Keratinocyte (primary cell): ENCODE results near the gene C1QTNF12. TPM values are rescaled to one million over a fixed set of nuclear protein-coding genes. Genes with fewer than 3 reads are reported as not detected.

Experiments
- DNase-seq: peaks from one replicate; pipeline ENCODE4 v3.0.0-alpha.2; 2011; ENCODE audit warnings: low read depth, missing footprints, low spot score
- FAIRE-seq: peaks from 2 replicates; lab custom pipeline; 2011; peaks lifted over from hg19 to GRCh38; lab: Jason Lieb, UNC
- H2AFZ ChIP-seq: 2 replicates; pipeline ENCODE4 v1.6.0; 2012; ENCODE audit warnings: low read length, control low read depth, inconsistent platforms; ENCODE audit not compliant: control insufficient read depth
- H3K27ac ChIP-seq: 2 replicates; pipeline ENCODE4 v1.5.1; 2011; ENCODE audit warnings: low read length; ENCODE audit not compliant: control insufficient read depth, insufficient read depth
- H3K27me3 ChIP-seq: 3 replicates; pipeline ENCODE4 v1.6.0; 2011; ENCODE audit warnings: low read length; ENCODE audit not compliant: control insufficient read depth, insufficient read depth; ENCODE audit errors: extremely low read depth
- H3K36me3 ChIP-seq, 2 experiments: 2 replicates in 1 of 2; 3 replicates in 1 of 2; pipeline ENCODE4 v1.5.1; 2011; ENCODE audit warnings: low read length in 2 of 2, mild to moderate bottlenecking in 1 of 2; ENCODE audit not compliant: control insufficient read depth in 2 of 2, insufficient read depth in 2 of 2; ENCODE audit errors: extremely low read depth in 1 of 2
- H3K4me1 ChIP-seq: 3 replicates; pipeline ENCODE4 v1.5.1; 2011; ENCODE audit warnings: low read length; ENCODE audit not compliant: control insufficient read depth, insufficient read depth; ENCODE audit errors: extremely low read depth
- H3K4me2 ChIP-seq: 3 replicates; pipeline ENCODE4 v1.6.0; 2011; ENCODE audit warnings: low read depth, low read length; ENCODE audit not compliant: control insufficient read depth, insufficient read depth; ENCODE audit errors: extremely low read depth
- H3K4me3 ChIP-seq, 3 experiments: fragments of 200-600 bp in 1 of 3; sonication (generic) in 1 of 3; 2 replicates in 2 of 3; 3 replicates in 1 of 3; pipeline ENCODE4 v1.5.1; 2011 to 2016; ENCODE audit warnings: low read length in 3 of 3, mild to moderate bottlenecking in 3 of 3, control low read depth in 2 of 3, inconsistent platforms in 1 of 3, low read depth in 1 of 3, mixed read lengths in 1 of 3, mixed run types in 1 of 3, moderate library complexity in 1 of 3; ENCODE audit not compliant: control insufficient read depth in 2 of 3, insufficient read depth in 2 of 3; ENCODE audit errors: extremely low read depth in 1 of 3
- H3K79me2 ChIP-seq: 2 replicates; pipeline ENCODE4 v1.6.0; 2012; ENCODE audit warnings: low read length; ENCODE audit not compliant: control insufficient read depth, insufficient read depth
- H3K9ac ChIP-seq: 3 replicates; pipeline ENCODE4 v1.6.0; 2011; ENCODE audit warnings: low read length; ENCODE audit not compliant: control insufficient read depth, insufficient read depth; ENCODE audit errors: extremely low read depth
- H3K9me1 ChIP-seq: 3 replicates; pipeline ENCODE4 v1.6.0; 2011; ENCODE audit warnings: low read length; ENCODE audit not compliant: control insufficient read depth, insufficient read depth; ENCODE audit errors: extremely low read depth
- H3K9me3 ChIP-seq: 2 replicates; pipeline ENCODE4 v1.5.1; 2012; ENCODE audit warnings: low read depth, low read length; ENCODE audit not compliant: control insufficient read depth
- H4K20me1 ChIP-seq: 3 replicates; pipeline ENCODE4 v1.6.0; 2011; ENCODE audit warnings: low read length; ENCODE audit not compliant: control insufficient read depth, insufficient read depth; ENCODE audit errors: extremely low read depth
- EZH2 ChIP-seq: IDR thresholded peaks from one replicate; pipeline ENCODE4 v1.6.1; 2012; ENCODE audit warnings: inconsistent platforms, mild to moderate bottlenecking, low read length, moderate library complexity
- dilution Hi-C: fragments of 300-500 bp; cut with MboI; formaldehyde crosslinking; loops from one replicate; pipeline ENCODE4 v1.7.0; 2020; ENCODE audit warnings: low sequenced_read_pairs; ENCODE audit not compliant: extremely low pct_ligation_motif_present
- polyA plus RNA-seq, 5 experiments: library from polyadenylated mRNA; depleted of rRNA in 3 of 5; stranded (reverse) in 3 of 5; stranded (forward) in 1 of 5; unstranded in 1 of 5; fragments of >200 nt; gene quantifications; 1 replicate in 1 of 5; 2 replicates in 3 of 5; 3 replicates in 1 of 5; pipeline versions ENCODE4 v1.2.1 to v1.2.3, GENCODE V29; 2011 to 2012; ENCODE audit warnings: missing spikeins in 2 of 5, low read depth in 1 of 5, low replicate concordance in 1 of 5
- TF ChIP-seq, protein P1 (sequence below), 3 experiments: IDR thresholded peaks in 1 of 3; conservative IDR thresholded peaks in 1 of 3; optimal IDR thresholded peaks in 1 of 3; 2 replicates in 2 of 3; 3 replicates in 1 of 3; pipeline versions ENCODE3 to v1.5.1; 2011; ENCODE audit warnings: low read length in 3 of 3, mild to moderate bottlenecking in 3 of 3, moderate library complexity in 2 of 3, control low read depth in 1 of 3, inconsistent platforms in 1 of 3; ENCODE audit not compliant: insufficient read depth in 2 of 3; ENCODE audit errors: extremely low read depth in 1 of 3

Gene C1QTNF12
- polyA plus RNA-seq, 1 donor (not counting 4 experiments of a cell fraction or from before 2014, with no cell fraction given): 0.18 TPM

DNA sequence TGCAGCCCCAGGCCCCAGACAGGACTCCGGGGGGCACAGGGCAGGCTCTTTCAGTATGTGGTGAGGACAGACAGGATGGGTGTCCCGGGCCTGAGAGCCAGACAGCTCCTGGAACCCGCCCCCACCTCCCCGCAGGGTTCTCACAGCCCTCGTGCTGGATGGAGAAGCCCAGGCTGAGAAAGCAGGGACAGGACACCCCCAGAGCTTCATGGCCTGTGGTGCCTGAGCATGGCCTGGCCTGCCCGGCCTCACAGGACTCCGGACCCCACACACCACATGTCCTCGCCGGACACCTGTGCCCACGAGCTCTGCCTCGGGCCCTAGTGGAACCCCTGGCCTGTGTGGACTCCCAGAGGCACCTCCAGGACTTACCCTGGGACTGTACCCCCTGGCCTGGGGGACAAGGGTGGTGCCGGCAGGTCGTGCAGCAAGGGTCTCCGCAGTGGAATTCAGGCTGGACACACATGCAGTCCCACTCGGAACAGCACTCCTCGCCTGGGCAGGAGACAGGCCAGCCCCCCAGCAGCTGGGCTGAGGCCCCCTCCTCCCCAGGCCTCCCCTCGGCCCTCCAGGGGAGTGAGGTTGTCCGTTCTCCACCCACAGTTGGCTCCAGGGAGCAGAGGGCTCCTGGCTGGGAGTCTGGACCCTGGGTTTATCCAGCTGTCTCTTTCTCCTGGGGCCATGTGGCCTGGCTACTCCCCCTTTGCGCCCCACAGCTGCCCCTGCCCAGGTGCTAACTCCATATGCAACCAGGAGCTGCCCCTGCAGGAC, 41.3 kb downstream of the C1QTNF12 start:
- no peak for FAIRE-seq
- H3K27ac ChIP-seq: no peak overlapping the region
- H3K4me3 ChIP-seq: no peak overlapping the region
- TF ChIP-seq EZH2: no peak
- TF ChIP-seq, protein P1, sequence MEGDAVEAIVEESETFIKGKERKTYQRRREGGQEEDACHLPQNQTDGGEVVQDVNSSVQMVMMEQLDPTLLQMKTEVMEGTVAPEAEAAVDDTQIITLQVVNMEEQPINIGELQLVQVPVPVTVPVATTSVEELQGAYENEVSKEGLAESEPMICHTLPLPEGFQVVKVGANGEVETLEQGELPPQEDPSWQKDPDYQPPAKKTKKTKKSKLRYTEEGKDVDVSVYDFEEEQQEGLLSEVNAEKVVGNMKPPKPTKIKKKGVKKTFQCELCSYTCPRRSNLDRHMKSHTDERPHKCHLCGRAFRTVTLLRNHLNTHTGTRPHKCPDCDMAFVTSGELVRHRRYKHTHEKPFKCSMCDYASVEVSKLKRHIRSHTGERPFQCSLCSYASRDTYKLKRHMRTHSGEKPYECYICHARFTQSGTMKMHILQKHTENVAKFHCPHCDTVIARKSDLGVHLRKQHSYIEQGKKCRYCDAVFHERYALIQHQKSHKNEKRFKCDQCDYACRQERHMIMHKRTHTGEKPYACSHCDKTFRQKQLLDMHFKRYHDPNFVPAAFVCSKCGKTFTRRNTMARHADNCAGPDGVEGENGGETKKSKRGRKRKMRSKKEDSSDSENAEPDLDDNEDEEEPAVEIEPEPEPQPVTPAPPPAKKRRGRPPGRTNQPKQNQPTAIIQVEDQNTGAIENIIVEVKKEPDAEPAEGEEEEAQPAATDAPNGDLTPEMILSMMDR (optimal IDR thresholded peaks at IDR 0.05 in 1 of 3, IDR thresholded peaks at IDR 0.05 in 1 of 3, conservative IDR thresholded peaks at IDR 0.05 in 1 of 3; ENCODE audit: extremely low read depth in 1 of 3, insufficient read depth in 2 of 3, low read length in 3 of 3): no peak
- dilution Hi-C loops: no loop called here
- H3K9me3 ChIP-seq: no peaks in the 10 kb centered on the region
- H3K27me3 ChIP-seq: peaks cover 44% of the 10 kb centered on the region
- H3K9ac ChIP-seq: no peak overlapping the region
- no peak for DNase-seq
- no peaks in the 10 kb centered on the region for H3K9me1 ChIP-seq
- no peaks in the 10 kb centered on the region for H4K20me1 ChIP-seq
- H3K4me1 ChIP-seq: peaks cover 6% of the 10 kb centered on the region
- H3K4me2 ChIP-seq: no peak overlapping the region
- H3K79me2 ChIP-seq: no peaks in the 10 kb centered on the region
- H2AFZ ChIP-seq: no peak overlapping the region
- H3K36me3 ChIP-seq: no peaks in the 10 kb centered on the region

DNA sequence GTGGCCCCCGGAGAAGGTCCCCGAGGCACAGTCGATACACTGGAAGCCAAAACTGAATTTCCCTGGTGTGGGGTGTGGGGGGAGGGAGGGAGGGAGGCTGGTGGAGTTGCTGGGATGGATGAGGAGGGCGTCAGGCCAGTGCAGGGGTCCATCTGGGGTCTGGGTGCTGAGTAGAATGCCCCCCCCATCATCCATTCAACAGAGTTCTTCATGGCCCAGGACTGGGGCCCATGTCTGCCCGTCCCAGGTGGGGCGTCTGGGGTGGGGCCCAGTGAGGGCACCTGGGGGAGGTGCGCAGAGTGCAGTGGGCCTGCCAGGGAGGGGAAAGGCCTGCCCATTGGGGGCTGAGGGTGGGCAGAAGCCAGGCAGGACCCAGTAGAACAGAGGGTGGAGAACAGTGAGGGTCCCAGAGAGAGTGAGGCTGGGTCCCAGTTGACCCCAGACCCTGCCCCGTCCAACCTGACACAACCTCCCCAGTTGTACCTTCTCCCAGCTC, 42.0 kb downstream of the C1QTNF12 start:
- Histone ChIP-seq H3K4me1 (peaks cover 6% of the 10 kb centered on the region), H4K20me1 (no peaks in the 10 kb centered on the region), H3K27ac (no peak overlapping the region), H2AFZ (no peak overlapping the region), H3K9ac (no peak overlapping the region), H3K27me3 (peaks cover 44% of the 10 kb centered on the region), H3K4me3 (no peak overlapping the region), H3K9me1 (no peaks in the 10 kb centered on the region), H3K9me3 (no peaks in the 10 kb centered on the region), H3K36me3 (no peaks in the 10 kb centered on the region), H3K79me2 (no peaks in the 10 kb centered on the region), H3K4me2 (no peak overlapping the region)
- dilution Hi-C loops: no loop called here
- no peak for FAIRE-seq
- no peak for DNase-seq
- no peak for TF ChIP-seq EZH2
- TF ChIP-seq, protein P1 (optimal IDR thresholded peaks at IDR 0.05 in 1 of 3, IDR thresholded peaks at IDR 0.05 in 1 of 3, conservative IDR thresholded peaks at IDR 0.05 in 1 of 3; ENCODE audit: extremely low read depth in 1 of 3, insufficient read depth in 2 of 3, low read length in 3 of 3): no peak
